Measurements from ENCODE around the gene LCE3B.
A peak's percentile ranks its signal among the peaks of the same experiment; 100 is the strongest.

Gene LCE3B

DNA sequence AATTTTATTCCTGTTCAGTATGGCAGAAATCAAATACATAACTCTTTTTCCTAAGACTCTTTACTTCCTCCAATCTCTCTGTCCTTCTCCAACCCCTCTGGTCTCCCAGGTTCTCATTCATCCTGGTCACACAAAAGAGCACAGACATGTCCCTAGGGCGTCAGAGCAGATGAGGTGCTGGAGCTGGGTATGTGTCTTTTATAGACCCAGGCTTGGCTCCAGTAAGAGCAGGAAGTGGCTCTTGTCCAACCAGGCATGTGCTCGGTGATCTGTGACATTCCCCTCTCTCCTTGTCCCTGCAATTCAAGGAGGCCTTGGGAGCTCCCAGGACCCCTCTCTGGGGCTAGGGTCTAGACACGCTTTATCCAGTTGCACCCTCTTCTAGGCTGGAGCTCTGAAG, 31.5 kb downstream of the LCE3B start:
- no peak overlapping the region for H3K27ac ChIP-seq
- no peak overlapping the region for H3K4me3 ChIP-seq (ENCODE audit: low read depth, low read length)
- peaks cover 5% of the 10 kb centered on the region for H3K9me3 ChIP-seq (ENCODE audit: severe bottlenecking)
- TF ChIP-seq, protein P1, sequence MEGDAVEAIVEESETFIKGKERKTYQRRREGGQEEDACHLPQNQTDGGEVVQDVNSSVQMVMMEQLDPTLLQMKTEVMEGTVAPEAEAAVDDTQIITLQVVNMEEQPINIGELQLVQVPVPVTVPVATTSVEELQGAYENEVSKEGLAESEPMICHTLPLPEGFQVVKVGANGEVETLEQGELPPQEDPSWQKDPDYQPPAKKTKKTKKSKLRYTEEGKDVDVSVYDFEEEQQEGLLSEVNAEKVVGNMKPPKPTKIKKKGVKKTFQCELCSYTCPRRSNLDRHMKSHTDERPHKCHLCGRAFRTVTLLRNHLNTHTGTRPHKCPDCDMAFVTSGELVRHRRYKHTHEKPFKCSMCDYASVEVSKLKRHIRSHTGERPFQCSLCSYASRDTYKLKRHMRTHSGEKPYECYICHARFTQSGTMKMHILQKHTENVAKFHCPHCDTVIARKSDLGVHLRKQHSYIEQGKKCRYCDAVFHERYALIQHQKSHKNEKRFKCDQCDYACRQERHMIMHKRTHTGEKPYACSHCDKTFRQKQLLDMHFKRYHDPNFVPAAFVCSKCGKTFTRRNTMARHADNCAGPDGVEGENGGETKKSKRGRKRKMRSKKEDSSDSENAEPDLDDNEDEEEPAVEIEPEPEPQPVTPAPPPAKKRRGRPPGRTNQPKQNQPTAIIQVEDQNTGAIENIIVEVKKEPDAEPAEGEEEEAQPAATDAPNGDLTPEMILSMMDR (IDR thresholded peaks at IDR 0.05; ENCODE audit: low read depth, low read length) = no peak
- H3K27me3 ChIP-seq (ENCODE audit: insufficient read depth, low read depth, severe bottlenecking) = peaks cover 100% of the 10 kb centered on the region
- no peaks in the 10 kb centered on the region for H3K36me3 ChIP-seq
- no peak for DNase-seq

- Histone ChIP-seq H3K9me3 (ENCODE audit: severe bottlenecking) (peaks cover 3% of the 10 kb centered on the region), H3K27ac (no peak overlapping the region), H3K4me3 (ENCODE audit: low read depth, low read length) (no peak overlapping the region), H3K36me3 (no peaks in the 10 kb centered on the region), H3K27me3 (ENCODE audit: insufficient read depth, low read depth, severe bottlenecking) (peaks cover 98% of the 10 kb centered on the region)
- TF ChIP-seq, protein P1 (IDR thresholded peaks at IDR 0.05; ENCODE audit: low read depth, low read length) = no peak
- DNase-seq = no peak
Observed at GRCh38 chr1:152646656-152647055, 33.0 kb downstream of the LCE3B start.

DNA sequence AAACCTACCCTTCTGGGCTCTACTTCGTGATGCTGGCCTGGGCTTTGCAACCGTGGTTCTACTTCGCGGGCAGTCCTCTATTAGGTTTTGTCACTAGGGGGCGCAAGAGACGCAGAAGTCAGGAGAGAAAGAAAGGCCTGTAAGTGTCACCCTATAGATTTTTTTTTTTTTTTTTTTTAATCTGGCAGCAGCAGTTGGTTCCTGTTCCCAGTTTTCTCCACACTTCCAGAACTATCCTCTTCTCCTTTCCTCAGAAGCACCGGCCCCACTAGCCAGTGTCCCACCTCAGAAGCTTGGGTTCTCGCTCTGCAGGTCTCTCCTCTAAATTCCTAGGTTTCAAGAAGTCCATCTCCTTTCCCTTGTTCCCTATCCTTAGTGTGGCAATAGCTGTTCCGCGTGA, 40.5 kb downstream of the LCE3B start:
- peak; percentile 92 for DNase-seq
- H3K27ac ChIP-seq = no peak overlapping the region

DNA sequence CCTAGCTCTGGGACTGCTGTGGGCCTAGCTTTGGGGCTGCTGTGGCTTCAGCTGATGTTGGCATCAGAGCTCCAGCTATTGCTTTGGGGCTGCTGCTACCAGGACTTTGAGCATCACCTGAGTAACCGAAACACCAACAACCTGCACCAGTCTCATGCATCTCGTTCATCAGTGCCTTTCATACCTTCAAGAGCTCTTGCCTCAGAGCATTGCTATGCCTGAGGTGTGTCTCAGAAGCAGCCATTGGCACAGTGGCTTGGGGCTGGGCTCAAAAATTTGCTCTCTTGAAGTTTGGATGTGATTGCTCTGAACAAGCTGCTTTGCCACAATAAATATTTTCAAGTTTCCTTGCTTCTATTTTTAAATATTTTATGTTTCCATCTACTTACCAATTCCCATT, 42.8 kb downstream of the LCE3B start:
- H3K27ac ChIP-seq = no peak overlapping the region
- no peaks in the 10 kb centered on the region for H3K36me3 ChIP-seq
- no peak overlapping the region for H3K4me3 ChIP-seq (ENCODE audit: low read depth, low read length)
- no peaks in the 10 kb centered on the region for H3K9me3 ChIP-seq (ENCODE audit: severe bottlenecking)
- peaks cover 91% of the 10 kb centered on the region for H3K27me3 ChIP-seq (ENCODE audit: insufficient read depth, low read depth, severe bottlenecking)
- DNase-seq = no peak
- TF ChIP-seq, protein P1 (IDR thresholded peaks at IDR 0.05; ENCODE audit: low read depth, low read length) = no peak

More for the DNA sequence above, 40.5 kb downstream of the LCE3B start:
- Histone ChIP-seq H3K27me3 (ENCODE audit: insufficient read depth, low read depth, severe bottlenecking) (peaks cover 90% of the 10 kb centered on the region), H3K4me3 (ENCODE audit: low read depth, low read length) (no peak overlapping the region), H3K36me3 (no peaks in the 10 kb centered on the region), H3K9me3 (ENCODE audit: severe bottlenecking) (no peaks in the 10 kb centered on the region)
- TF ChIP-seq, protein P1 (IDR thresholded peaks at IDR 0.05; ENCODE audit: low read depth, low read length) = peak; percentile 91

- H3K4me3 ChIP-seq (ENCODE audit: low read depth, low read length) = no peak overlapping the region
- no peak for DNase-seq
- H3K27me3 ChIP-seq (ENCODE audit: insufficient read depth, low read depth, severe bottlenecking) = peaks cover 90% of the 10 kb centered on the region
- no peak overlapping the region for H3K27ac ChIP-seq
- TF ChIP-seq, protein P1 (IDR thresholded peaks at IDR 0.05; ENCODE audit: low read depth, low read length) = no peak
- H3K36me3 ChIP-seq = no peaks in the 10 kb centered on the region
- H3K9me3 ChIP-seq (ENCODE audit: severe bottlenecking) = no peaks in the 10 kb centered on the region
Observed at GRCh38 chr1:152657677-152658076, 44.1 kb downstream of the LCE3B start.

GRCh38 chr1:152658649-152659048, 45.0 kb downstream of the LCE3B start:
- TF ChIP-seq, protein P1 (IDR thresholded peaks at IDR 0.05; ENCODE audit: low read depth, low read length) = no peak
- Histone ChIP-seq H3K36me3 (no peaks in the 10 kb centered on the region), H3K4me3 (ENCODE audit: low read depth, low read length) (no peak overlapping the region), H3K27me3 (ENCODE audit: insufficient read depth, low read depth, severe bottlenecking) (peaks cover 91% of the 10 kb centered on the region), H3K27ac (no peak overlapping the region), H3K9me3 (ENCODE audit: severe bottlenecking) (no peaks in the 10 kb centered on the region)
- DNase-seq = no peak

All from WERI-Rb-1 (cell line).